ENCODE measurements around the gene RASAL3.
"Not testable (repeated sequence)": the region's sequence is repeated elsewhere in the genome, so short reads cannot be mapped to it uniquely, and the experiment has no call there.

RASAL3 gene

GRCh38 chr19:15473821-15474220 is 9.5 kb upstream of the RASAL3 start:
- DNase-seq (ENCODE audit: low read depth in 3 of 3), result not testable (repeated sequence)

GRCh38 chr19:15471639-15472101 is 7.3 kb upstream of the RASAL3 start:
- DNase-seq (ENCODE audit: low read depth in 3 of 3), result no peak

GRCh38 chr19:15469513-15470297 is 5.4 kb upstream of the RASAL3 start:
- no peak for DNase-seq (ENCODE audit: low read depth in 3 of 3)

- DNase-seq (ENCODE audit: low read depth in 3 of 3), result no peak
Observed at GRCh38 chr19:15468675-15469512, 4.5 kb upstream of the RASAL3 start.

GRCh38 chr19:15467734-15468214 is 3.4 kb upstream of the RASAL3 start:
- DNase-seq (ENCODE audit: low read depth in 3 of 3), result no peak

- DNase-seq (ENCODE audit: low read depth in 3 of 3), result peak; percentile 29 to 70 (median 51)
Observed at GRCh38 chr19:15466851-15467733, 2.7 kb upstream of the RASAL3 start.

GRCh38 chr19:15463861-15464371 is 428 bp downstream of the RASAL3 start:
- peak; percentile 55 to 61 (median 59) for DNase-seq (ENCODE audit: low read depth in 3 of 3)

- no peak for DNase-seq (ENCODE audit: low read depth in 3 of 3)
Observed at GRCh38 chr19:15461694-15462093, 2.6 kb downstream of the RASAL3 start.

GRCh38 chr19:15457701-15458484 is 6.5 kb downstream of the RASAL3 start:
- no peak for DNase-seq (ENCODE audit: low read depth in 3 of 3)

- DNase-seq (ENCODE audit: low read depth in 3 of 3), result no peak
Observed at GRCh38 chr19:15456871-15457700, 7.3 kb downstream of the RASAL3 start.

- DNase-seq (ENCODE audit: low read depth in 3 of 3), result no peak
Observed at GRCh38 chr19:15456441-15456840, 7.9 kb downstream of the RASAL3 start.

- no peak for DNase-seq (ENCODE audit: low read depth in 3 of 3)
Observed at GRCh38 chr19:15455996-15456395, 8.3 kb downstream of the RASAL3 start.

- no peak for DNase-seq (ENCODE audit: low read depth in 3 of 3)
Observed at GRCh38 chr19:15453906-15454860, 10.2 kb downstream of the RASAL3 start.

GRCh38 chr19:15453091-15453578 is 11.2 kb downstream of the RASAL3 start:
- DNase-seq (ENCODE audit: low read depth in 3 of 3), result no peak

GRCh38 chr19:15452111-15453047 is 12.0 kb downstream of the RASAL3 start:
- DNase-seq (ENCODE audit: low read depth in 3 of 3), result no peak

- DNase-seq (ENCODE audit: low read depth in 3 of 3), result no peak
Observed at GRCh38 chr19:15450528-15450890, 13.8 kb downstream of the RASAL3 start.
